Mesothelial cell of epicardium (in vitro differentiated cells): ENCODE measurements around the gene TOM1L2. TPM values are rescaled to one million over a fixed set of nuclear protein-coding genes. Genes with fewer than 3 reads are reported as not detected.

Source experiments
- DNase-seq, 2 experiments: peaks; one replicate each; pipeline ENCODE4 v3.0.0; 2021; ENCODE audit warnings: low spot score in 2 of 2; ENCODE audit not compliant: unreplicated experiment in 2 of 2
- H3K27ac Mint-ChIP-seq: 2 replicates; pipeline ENCODE4 v1.8.0; 2021; ENCODE audit warnings: mixed read lengths
- H3K27me3 Mint-ChIP-seq: 2 replicates; pipeline ENCODE4 v1.8.0; 2021; ENCODE audit warnings: low read depth, mixed read lengths
- H3K36me3 Mint-ChIP-seq: 2 replicates; pipeline ENCODE4 v1.8.0; 2021; ENCODE audit warnings: mixed read lengths
- H3K4me1 Mint-ChIP-seq: 2 replicates; pipeline ENCODE4 v1.8.0; 2021; ENCODE audit warnings: mixed read lengths
- H3K4me3 Mint-ChIP-seq: 2 replicates; pipeline ENCODE4 v1.8.0; 2021; ENCODE audit warnings: mild to moderate bottlenecking, moderate library complexity, mixed read lengths
- H3K9me3 Mint-ChIP-seq: 2 replicates; pipeline ENCODE4 v1.8.0; 2021; ENCODE audit warnings: mixed read lengths
- CTCF ChIP-seq: fragments of 200-600 bp; sonication (generic); IDR thresholded peaks from one replicate; pipeline ENCODE4 v1.5.0; 2021; ENCODE audit warnings: antibody characterized with exemption; ENCODE audit not compliant: unreplicated experiment
- total RNA-seq: library from RNA; stranded (reverse); gene quantifications from 3 replicates; pipeline ENCODE4 v1.2.1, GENCODE V29; 2021

TOM1L2 gene
- total RNA-seq, 1 donor from 2014 or later: 126 TPM

GRCh38 chr17:17911001-17911613 lies 61.1 kb downstream of the TOM1L2 start:
- H3K36me3 Mint-ChIP-seq: peaks cover 14% of the 10 kb centered on the region
- peaks cover 43% of the 10 kb centered on the region for H3K4me1 Mint-ChIP-seq
- H3K9me3 Mint-ChIP-seq: no peaks in the 10 kb centered on the region
- H3K27ac Mint-ChIP-seq: peak overlapping the region; percentile 93
- no peaks in the 10 kb centered on the region for H3K27me3 Mint-ChIP-seq
- TF ChIP-seq CTCF: no peak
- H3K4me3 Mint-ChIP-seq: no peak overlapping the region
- no peak for DNase-seq

GRCh38 chr17:17910060-17910459 lies 62.1 kb downstream of the TOM1L2 start:
- no peaks in the 10 kb centered on the region for H3K27me3 Mint-ChIP-seq
- H3K4me3 Mint-ChIP-seq: no peak overlapping the region
- peaks cover 24% of the 10 kb centered on the region for H3K36me3 Mint-ChIP-seq
- peaks cover 40% of the 10 kb centered on the region for H3K4me1 Mint-ChIP-seq
- peak overlapping the region; percentile 16 for H3K27ac Mint-ChIP-seq
- TF ChIP-seq CTCF: no peak
- no peaks in the 10 kb centered on the region for H3K9me3 Mint-ChIP-seq
- no peak for DNase-seq

- no peak for DNase-seq
- Mint-ChIP-seq H3K4me3 (no peak overlapping the region), H3K9me3 (no peaks in the 10 kb centered on the region), H3K4me1 (peaks cover 30% of the 10 kb centered on the region), H3K36me3 (peaks cover 24% of the 10 kb centered on the region), H3K27me3 (no peaks in the 10 kb centered on the region), H3K27ac (no peak overlapping the region)
- no peak for TF ChIP-seq CTCF
Measured at GRCh38 chr17:17909078-17909477, 63.1 kb downstream of the TOM1L2 start.

GRCh38 chr17:17907469-17907868 lies 64.7 kb downstream of the TOM1L2 start:
- H3K9me3 Mint-ChIP-seq: no peaks in the 10 kb centered on the region
- peaks cover 22% of the 10 kb centered on the region for H3K4me1 Mint-ChIP-seq
- DNase-seq: no peak
- TF ChIP-seq CTCF: no peak
- H3K36me3 Mint-ChIP-seq: peaks cover 24% of the 10 kb centered on the region
- no peak overlapping the region for H3K4me3 Mint-ChIP-seq
- H3K27ac Mint-ChIP-seq: peak overlapping the region; percentile 87
- H3K27me3 Mint-ChIP-seq: no peaks in the 10 kb centered on the region

- Mint-ChIP-seq H3K27ac (peak overlapping the region; percentile 87), H3K27me3 (no peaks in the 10 kb centered on the region), H3K4me1 (peaks cover 23% of the 10 kb centered on the region), H3K4me3 (no peak overlapping the region), H3K9me3 (no peaks in the 10 kb centered on the region), H3K36me3 (peaks cover 24% of the 10 kb centered on the region)
- no peak for TF ChIP-seq CTCF
- DNase-seq: no peak
Measured at GRCh38 chr17:17906418-17907215, 65.6 kb downstream of the TOM1L2 start.
